Putamen (tissue), 1 donor: ENCODE results near the gene ARL4A.
"Not testable (repeated sequence)": the region's sequence is repeated elsewhere in the genome, so short reads cannot be mapped to it uniquely, and the experiment has no call there.

Source experiments
- DNase-seq: peaks from one replicate; pipeline ENCODE4 v3.0.0-alpha.2; 2016; ENCODE audit warnings: low spot score

The ARL4A gene

DNA sequence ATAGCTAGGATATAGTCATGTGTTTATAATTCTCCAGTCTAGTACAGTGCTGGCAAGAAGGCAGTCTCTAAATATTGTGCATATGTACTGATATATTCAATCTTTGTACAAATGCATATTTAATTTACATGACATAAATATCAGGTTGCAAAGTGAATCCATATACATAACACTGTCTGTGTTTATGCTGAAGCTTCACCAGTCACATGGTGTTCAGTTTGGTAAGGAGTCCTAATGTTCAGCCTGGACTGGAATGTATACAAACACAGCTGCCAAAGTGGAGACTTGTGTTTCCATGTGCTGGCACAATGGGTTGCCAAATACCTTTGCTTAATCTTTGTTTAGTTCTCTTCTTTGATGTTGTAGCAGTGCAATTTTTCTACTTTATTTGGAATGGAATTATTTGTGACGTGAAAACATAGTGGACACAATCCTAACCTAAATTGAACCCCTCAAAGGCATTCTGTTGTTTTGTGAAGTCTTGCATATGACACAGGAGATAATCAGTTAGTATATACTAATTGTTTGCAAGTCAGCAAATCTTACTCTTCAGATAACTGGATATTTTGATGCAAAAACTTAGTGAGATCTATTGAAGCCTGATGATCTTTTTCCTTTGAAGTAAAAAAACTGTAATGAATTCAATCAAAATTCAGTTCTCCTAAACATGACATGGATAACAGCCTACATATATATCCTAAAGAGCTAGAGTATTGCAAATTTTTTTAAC lies 17.3 kb upstream of the ARL4A start:
- no peak for DNase-seq

DNA sequence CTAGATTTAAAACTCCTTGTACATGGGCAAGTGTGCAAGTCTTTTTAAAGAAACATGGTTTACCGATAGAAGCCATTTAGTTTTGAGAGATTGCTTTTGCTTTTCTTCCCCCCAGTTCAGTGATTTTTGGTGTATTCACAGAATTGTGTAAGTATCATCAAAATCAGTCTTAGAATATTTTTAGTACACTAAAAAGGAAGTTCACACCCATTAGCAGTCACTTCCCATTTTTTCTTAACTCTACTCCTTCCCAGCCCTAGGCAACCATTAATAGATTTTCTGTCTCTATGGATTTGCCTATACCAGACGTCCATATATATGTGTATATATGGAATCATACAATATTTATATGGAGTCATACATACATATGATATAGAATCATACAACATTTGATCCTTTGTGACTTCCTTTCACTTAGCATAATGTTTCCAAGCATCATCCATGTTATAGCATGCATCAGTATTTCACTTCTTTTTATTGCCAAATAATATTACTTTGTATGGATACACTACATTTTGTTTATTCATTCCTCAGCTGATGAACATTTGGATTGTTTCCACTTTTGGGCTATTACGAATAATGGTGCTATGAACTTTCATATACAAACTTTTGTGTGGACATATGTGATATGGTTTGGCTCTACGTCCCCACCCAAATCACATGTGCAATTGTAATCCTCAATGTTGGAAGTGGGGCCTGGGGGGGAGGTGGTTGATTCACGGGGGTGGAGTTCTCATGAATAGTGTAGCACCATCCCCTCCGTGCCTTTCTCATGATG lies 16.5 kb upstream of the ARL4A start:
- DNase-seq: no peak

DNA sequence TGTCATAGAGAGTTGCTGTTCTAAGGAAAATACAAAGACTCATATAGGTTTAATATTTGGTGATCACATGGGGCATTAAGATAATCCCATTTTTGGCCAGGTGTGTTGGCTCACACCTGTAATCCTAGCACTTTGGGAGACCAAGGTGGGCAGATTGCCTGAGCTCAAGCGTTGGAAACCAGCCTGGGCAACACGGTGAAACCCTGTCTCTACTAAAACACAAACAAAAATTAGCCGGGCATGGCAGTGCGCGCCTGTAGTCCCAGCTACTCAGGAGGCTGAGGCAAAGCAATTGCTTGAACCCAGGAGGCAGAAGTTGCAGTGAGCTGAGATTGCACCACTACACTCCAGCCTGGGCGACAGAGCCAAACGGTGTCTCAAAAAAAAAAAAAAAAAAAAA lies 14.0 kb upstream of the ARL4A start:
- not testable (repeated sequence) for DNase-seq

DNA sequence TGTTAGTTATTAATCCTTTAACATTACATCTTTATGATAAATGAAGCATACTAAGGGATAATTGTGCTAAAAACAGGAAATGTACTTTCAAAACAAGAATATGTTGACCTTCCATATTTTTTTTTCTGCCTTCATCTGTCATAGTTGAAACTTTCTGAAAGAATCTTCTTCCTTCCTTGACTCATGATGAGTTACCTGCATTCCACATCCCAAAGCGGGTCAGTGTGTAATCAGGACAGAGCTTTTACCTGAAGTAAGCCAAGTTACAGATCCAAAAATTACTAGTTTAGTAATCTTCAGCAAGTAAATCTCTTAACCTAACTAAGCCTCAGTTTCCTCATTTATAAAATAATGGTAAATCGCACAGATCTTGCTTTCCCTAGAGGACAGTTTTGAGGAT lies 13.4 kb upstream of the ARL4A start:
- no peak for DNase-seq

DNA sequence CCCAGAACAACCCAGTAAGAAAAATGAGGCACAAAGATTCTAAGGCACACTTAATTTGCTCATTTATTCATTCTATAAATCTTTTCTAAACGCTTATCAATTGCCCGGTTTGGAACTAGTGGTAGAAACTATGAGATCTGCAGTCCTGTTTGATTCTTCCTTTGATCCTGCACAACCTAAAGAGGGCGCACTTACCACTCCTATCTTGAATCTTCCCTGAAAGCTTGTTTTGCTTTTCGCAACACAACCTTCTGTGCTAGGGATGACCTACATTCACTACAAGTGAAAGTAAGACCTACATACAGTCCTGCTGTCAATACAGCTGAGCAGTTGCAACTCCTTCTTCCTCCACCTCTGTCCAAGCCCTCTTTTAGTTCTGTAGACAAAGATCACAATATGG lies 12.6 kb upstream of the ARL4A start:
- no peak for DNase-seq

DNA sequence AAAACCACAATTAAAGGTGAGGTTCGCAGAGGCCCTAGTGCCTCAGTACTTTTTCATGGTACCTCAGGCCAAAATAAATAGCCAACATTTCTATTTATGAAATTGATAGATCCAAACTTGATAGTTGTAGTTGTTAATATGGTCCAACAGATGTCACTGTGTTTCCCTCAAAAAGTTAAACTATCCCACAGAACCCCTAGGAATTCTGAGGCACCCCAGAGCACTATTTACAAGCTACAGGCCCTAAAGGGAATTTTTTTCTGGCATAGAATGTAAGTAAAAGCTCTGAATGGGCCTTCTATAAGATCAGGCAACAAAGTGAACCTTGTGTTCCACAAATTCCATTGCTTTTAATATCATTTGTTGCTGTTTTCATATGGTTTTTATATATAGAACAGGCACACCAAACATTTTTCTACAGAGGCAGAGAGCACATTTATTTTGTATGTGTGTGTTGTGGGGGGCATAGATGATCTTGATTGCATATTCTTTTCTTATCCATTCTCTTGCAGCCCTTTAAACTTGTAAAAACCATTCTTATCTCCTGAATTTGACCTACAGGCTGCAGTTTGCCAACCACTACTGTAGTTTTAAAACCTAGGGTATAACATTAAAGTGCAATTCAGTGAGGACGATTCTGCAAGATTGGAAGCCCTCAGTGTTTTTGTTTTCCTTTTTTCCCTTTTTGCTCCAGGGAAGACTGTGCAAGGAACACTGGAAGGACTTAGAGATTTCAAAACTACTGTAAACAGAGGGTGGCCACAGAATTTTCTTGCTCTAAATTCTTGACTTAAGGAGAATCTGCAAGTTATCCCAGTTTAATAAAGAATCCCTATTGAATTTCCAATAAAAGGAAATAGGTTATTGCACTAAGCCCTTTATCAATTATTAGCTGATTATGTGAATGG lies 3.5 kb upstream of the ARL4A start:
- DNase-seq: no peak

DNA sequence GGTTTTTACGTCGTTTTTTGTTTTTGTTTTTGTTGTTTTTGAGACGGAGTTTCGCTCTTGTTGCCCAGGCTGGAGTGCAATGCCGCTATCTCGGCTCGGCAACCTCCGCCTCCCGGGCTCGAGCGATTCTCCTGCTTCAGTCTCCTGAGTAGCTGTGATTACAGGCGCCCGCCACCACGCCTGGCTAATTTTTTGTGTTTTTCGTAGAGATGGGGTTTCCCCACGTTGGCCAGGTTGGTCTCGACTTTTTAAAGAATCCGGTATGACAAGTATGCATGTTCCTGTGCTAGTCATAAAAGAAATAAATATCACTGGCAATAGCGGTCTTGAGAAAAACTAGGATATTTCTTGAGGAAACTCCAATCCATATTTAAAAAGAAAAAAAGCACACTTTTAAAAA lies 2.7 kb upstream of the ARL4A start:
- no peak for DNase-seq

DNA sequence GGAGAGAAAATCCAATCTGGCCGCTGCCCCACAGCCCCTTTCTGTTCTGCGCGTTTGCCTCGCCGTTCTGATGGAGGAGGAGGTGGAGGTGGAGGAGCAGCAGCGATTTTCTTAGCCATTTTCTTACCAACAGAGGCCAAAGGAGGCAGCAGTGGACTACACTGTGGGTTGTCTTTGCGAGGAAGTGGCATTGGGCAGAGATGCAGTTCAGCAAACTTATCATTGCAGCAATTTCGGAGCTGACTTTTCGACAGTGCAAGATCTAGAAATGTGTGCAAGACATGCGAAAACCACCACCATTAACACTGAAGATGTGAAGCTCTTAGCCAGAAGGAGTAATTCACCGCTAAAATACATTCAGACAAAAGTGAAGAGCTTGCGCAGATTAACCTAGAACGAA lies 1.9 kb upstream of the ARL4A start:
- DNase-seq: peak; percentile 27

DNA sequence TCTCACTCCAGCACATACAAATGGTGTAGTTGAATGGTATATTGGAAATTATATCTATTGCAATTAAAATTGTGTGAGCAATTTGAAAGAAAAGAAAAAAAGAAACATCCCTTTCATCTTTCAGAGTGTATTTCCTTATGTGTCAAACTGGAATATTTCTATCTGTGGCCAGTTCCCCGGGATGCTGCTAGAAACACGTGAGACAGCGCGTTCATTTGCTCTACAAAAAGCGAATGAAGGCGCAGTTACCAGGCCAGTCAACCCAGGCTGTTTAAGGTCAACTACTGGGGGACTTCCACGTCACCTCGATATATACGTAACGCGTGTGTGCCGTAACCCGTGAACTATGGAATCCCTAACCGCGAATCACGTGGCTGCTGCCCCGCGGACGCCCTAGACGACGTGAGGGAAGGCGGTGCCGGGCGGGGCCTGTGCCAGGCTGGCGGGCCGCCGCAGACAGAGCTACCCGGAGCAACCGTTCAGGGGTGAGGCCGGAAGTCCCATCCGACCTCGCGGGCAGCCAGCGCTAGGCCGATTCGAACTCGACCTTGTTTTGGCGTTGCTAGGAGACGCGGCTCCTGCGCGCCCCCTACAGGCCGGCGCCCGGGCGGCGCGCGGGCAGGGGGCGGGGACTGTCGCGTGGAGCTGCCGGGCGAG lies 1.1 kb upstream of the ARL4A start:
- peak; percentile 84 for DNase-seq

DNA sequence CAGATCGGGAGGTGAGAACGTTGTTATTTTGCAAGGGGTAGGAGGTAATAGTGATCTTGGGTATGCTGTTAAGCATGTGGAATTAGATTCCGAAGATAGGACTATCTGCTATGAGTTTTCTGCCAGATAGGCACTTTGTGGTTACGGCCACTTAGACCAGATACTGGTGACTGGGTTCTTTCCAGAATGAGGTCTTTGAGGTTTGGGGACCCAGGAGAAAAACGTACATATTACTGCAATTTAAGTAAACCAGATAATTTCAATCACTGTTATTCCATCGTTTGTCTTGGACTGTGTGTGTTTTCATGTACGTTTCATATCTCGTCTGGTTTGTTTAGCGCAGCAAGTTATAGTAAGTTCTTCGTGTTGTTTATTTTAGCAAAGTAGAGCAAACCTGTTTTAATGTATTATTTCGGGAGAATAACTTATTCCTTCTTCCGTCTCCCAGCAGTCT lies 312 bp downstream of the ARL4A start:
- DNase-seq: no peak

DNA sequence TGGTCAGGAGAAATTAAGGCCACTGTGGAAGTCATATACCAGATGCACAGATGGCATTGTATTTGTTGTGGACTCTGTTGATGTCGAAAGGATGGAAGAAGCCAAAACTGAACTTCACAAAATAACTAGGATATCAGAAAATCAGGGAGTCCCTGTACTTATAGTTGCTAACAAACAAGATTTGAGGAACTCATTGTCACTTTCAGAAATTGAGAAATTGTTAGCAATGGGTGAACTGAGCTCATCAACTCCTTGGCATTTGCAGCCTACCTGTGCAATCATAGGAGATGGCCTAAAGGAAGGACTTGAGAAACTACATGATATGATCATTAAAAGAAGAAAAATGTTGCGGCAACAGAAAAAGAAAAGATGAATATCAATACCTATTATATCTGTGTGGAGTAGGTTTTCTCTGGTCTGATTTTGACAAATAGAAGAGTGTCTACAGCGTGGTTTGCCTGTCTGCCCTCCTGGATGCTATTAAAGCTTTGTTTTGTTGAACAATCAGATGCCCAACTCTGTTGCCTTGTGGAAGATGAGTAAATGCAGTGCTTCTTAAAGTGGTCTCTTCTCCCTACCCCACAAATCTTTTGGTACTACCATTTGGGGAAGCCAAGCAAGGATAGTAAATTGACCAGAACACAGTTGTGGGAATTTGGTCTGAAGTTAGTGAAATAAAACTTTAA lies 1.2 kb downstream of the ARL4A start:
- not testable (repeated sequence) for DNase-seq

DNA sequence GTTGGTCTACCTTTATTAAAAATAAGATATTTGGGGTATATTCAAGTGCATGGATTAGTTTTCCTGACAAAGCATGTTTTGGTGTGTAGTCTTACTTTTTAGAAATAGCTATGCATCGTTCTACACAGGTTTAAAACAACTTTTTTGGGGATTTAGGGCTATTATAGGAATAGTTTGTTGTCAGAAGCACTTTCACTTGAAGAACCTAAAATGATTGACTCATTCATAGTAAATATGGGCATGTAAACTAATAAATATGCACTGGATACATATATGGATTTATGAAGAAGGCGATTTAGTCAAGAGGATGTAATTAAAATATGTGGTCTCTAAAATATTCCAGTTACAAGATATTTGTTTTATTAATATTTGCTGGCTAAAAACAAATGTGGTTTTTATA lies 2.0 kb downstream of the ARL4A start:
- DNase-seq: no peak

DNA sequence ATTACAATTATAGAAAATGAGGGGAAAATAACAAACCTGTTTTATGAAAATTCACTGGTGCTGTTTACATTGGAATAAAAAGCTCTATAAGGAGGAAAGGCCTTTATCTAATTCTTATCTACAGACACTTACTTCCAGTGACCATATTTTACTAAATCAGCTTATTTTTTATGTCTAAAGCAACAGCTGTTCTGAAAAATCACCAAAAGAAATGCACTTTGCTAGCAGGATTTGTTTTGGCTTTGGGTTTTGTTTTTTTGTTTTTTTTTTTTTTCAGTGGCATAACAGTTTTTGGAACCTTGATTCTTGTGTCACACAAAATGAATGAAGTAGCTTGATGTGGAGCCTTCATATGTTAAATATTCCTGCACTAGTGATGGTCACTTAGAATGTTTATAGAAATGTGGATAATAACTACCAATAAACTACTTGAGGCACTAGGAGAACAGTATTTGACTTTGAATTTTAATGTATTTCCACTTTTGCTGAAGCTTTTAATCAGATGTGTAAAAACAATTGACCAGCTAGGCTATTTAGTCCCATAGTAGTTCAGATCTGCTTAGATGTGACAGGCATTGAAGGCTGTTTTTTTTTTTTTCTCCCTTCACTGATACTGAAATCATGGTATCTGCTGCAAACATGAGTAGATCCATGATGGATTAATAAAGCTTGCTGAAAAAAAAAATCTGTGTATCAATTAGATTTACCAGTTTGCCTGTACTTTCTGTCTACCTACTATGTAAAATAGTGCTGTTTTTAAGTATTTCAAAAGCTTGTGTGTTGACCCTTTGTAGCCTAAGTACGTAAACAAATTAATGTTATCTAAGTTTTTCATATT lies 2.8 kb downstream of the ARL4A start:
- no peak for DNase-seq

DNA sequence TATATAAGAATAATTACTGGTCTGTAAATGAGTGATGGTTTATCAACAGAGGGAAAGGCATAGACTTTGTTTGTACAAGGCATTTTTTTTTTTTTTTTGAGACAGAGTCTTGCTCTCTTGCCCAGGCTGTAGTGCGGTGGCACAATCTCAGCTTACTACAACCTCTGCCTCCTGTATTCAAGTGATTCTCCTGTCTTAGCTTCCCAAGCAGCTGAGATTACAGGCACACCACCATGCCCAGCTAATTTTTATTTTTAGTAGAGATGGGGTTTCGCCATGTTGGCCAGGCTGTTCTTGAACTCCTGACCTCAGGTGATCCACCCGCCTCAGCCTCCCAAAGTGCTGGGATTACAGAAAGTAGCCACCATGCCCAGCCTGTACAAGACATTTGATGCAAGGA lies 4.0 kb downstream of the ARL4A start:
- not testable (repeated sequence) for DNase-seq

DNA sequence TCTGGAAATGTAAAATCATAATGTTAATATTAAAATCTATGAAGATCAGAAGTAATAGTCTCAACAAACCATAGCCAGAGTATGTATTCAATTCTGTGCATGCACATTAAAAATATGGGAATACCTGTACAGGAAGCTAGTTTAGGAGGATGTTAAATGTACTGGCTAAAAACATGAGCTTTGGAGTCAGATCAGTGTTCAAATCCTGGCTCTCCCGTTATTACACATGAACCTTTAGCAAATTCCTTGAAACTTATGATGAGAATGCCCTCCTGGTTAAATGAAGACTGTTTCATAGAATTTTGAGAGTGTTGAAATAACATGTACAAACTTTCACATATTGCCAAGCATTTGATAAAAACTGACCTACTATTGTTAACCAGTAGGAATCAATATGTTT lies 4.6 kb downstream of the ARL4A start:
- DNase-seq: no peak

DNA sequence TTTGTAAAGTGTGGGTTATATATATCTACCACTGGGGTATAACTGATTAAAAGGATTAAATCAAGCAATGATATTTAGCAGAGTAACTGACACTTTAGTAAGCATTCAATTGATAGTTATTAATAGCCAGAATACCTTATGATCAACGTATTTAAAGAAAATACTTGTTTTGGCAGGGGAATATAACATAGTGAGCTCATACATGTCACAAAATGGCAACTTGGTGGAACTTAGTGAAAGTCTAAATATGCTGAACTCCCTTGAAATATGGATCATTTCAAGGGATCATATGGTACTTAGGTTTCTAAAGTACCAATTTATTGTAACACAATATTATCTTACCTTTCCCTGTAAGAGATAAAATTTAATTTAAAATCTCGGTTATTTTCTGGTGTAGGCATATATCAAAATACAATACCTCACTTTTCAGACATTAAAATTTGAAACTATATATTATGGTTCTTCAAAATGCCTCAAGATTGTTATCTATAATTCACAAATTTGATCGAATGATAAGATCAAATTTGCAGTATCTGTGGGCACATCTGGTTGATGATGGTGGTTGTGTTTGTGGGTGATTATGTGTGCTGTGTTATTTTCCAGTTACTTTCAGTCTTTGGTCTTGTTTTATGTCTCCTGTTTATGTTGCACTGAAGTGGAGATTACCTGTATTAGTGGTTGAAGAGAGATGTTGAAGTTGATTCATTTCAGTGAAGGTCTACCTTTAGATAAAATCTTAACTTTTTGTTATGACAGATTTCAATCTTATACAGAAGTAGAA lies 5.2 kb downstream of the ARL4A start:
- no peak for DNase-seq

DNA sequence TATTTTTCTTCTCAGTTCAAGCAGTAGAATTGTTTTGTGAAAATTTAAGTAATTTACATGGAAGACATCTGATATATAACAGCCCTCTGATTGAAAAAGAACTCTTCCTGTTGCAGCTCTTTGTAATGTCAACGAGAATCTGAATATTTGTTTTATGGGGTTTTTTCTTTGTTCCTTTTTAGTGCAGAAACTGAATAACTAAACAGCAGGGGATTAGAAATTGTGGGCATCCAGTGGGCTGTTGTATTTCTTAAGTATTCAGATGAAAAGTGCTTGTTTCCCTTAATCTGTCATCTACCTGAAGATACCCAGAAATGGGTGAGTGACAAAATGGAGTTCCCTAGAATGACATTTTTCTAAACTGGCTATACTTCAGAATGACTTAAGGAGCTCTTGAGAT lies 7.4 kb downstream of the ARL4A start:
- DNase-seq: no peak

DNA sequence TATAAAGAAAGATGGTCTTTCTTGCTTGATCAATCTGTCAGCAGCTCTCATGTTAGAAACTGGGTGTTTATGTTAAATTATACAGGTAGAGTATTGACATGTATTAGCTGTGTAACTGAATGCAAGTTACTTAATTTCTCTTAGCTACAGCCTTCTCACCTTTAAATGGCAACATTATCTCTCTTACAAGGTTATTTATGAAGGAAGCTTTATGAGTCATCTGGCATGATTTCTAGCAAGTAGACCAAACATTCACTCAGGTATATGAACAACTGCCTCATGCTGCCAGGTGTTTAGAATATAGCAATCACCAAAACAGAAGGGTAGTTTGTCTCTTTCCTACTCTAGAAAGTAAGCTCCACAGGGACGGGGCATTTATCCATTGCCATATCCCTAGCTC lies 8.5 kb downstream of the ARL4A start:
- DNase-seq: no peak

DNA sequence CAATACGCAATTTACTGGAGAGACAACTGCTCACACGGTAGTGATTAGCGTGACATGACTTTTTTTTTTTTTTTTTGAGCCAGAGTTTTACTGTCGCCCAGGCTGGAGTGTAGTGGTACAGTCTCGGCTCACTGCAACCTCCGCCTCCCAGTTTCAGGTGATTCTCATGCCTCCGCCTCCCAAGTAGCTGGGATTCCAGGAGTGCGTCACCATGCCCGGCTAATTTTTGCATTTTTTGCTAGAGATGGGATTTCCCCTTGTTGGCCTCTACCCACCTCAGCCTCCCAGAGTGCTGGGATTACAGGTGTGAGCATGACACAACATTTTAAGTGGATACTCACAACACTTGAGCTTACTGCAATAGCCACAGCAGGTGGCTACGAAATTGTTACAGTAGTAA lies 11.9 kb downstream of the ARL4A start:
- no peak for DNase-seq

DNA sequence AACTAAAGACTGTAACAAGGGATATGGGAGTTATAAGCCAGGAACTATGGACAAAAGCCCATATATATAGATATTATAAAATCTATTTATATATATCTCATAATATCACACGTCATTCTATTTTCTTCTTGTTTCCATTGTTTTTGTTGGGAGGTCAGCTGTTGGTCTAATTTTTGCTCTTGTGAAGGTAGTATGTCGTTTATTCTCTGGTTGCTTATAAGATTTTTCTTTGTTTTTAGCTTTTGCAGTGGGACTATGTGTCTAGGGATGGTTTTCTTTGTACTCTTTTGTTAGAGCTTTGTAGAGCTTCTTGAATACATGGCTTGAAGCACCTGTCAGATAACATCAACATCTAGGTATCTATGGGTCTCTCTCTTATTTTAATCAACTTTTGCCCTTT lies 14.0 kb downstream of the ARL4A start:
- DNase-seq: no peak
